ENCODE results near the gene TMEM108. TPM values are rescaled to one million over a fixed set of nuclear protein-coding genes. Genes with fewer than 3 reads are reported as not detected.

The TMEM108 gene
- total and polyA plus RNA-seq, 2 of the 4 experiments (the other 2 are of a cell fraction) = 0.18 to 2.2 TPM

DNA sequence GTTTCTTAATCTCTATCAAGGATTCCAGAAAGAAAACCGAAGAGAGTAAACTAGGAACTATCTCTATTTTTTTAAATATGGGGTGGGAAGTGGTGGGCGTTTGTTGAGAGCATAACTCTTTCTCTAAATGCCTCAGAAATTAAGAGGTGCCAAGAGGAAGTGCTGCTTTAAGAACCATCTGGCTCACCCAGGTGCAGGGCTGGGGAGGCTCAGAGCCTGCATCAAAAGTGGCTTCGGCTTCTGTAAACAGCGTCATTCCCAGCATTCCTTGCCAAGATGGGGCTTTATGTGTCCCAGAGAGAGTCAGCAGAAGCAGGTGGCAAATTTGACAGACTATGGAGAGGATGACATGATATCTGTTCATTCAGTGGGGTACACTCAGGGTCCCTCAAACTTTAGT is 238.4 kb downstream of the TMEM108 start:
- in situ Hi-C loops (cut with MboI; ENCODE audit: low sequenced_read_pairs) = loop anchor here (25.0 kb wide), 1 partner anchor 839 kb away; no protein-coding TSS in a partner anchor
- H3K4me3 ChIP-seq (ENCODE audit: insufficient read depth, low read depth, low read length) = no peak overlapping the region
- intact Hi-C loops (cut with micrococcal nuclease) = loop anchor here (5.0 kb wide), 1 partner anchor 544 kb away; no protein-coding TSS in a partner anchor
- no peak overlapping the region for H3K4ac ChIP-seq (ENCODE audit: low read depth, low read length)
- peaks cover 9% of the 10 kb centered on the region for H3K4me1 ChIP-seq (ENCODE audit: control insufficient read depth, insufficient read depth, low read length)
- H3K27ac ChIP-seq (ENCODE audit: insufficient read depth, low read length) = no peak overlapping the region
- BruUV-seq (replicated peaks) = no TSS peak
- no peaks in the 10 kb centered on the region for H3K36me3 ChIP-seq (ENCODE audit: control insufficient read depth, insufficient read depth, low read length)
- ChIA-PET CTCF (no interaction called here), POLR2A (ENCODE audit: unreplicated experiment) (no interaction called here)
- no peak overlapping the region for H2AFZ ChIP-seq (replicated peaks; ENCODE audit: low read length, poor library complexity)
- H3K14ac ChIP-seq (replicated peaks; ENCODE audit: low read depth, low read length) = no peak overlapping the region
- TF ChIP-seq, protein P1, sequence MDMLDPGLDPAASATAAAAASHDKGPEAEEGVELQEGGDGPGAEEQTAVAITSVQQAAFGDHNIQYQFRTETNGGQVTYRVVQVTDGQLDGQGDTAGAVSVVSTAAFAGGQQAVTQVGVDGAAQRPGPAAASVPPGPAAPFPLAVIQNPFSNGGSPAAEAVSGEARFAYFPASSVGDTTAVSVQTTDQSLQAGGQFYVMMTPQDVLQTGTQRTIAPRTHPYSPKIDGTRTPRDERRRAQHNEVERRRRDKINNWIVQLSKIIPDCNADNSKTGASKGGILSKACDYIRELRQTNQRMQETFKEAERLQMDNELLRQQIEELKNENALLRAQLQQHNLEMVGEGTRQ (IDR thresholded peaks at IDR 0.05; ENCODE audit: low read depth, low read length) = no peak
- TF ChIP-seq BHLHE40 (IDR thresholded peaks at IDR 0.05; ENCODE audit: low read depth, low read length) (no peak), SMC3 (IDR thresholded peaks at IDR 0.05; ENCODE audit: low read depth, low read length) (no peak)
- no peak overlapping the region for H2AK5ac ChIP-seq (ENCODE audit: low read depth, low read length)
- no peak overlapping the region for H2BK5ac ChIP-seq (ENCODE audit: low read depth, low read length, poor library complexity, severe bottlenecking)
- H4K91ac ChIP-seq (ENCODE audit: insufficient read depth, low read depth, low read length) = no peak overlapping the region
- no peak overlapping the region for H4K8ac ChIP-seq (ENCODE audit: low read depth in 2 of 2, low read length in 2 of 2)
- H3K23ac ChIP-seq (ENCODE audit: low read depth, low read length) = no peak overlapping the region
- no peaks in the 10 kb centered on the region for H3K27me3 ChIP-seq (ENCODE audit: control insufficient read depth, insufficient read depth, low read length)
- H3K9me3 ChIP-seq (ENCODE audit: control insufficient read depth, insufficient read depth, low read length) = no peaks in the 10 kb centered on the region
- no peak overlapping the region for H2AK9ac ChIP-seq (replicated peaks; ENCODE audit: low read depth, low read length, poor library complexity)
- dilution Hi-C loops (cut with HindIII; ENCODE audit: low sequenced_read_pairs, unreplicated experiment) = no loop called here
- H3K79me1 ChIP-seq (ENCODE audit: low read depth in 1 of 2, low read length in 2 of 2) = no peaks in the 10 kb centered on the region
- no peak overlapping the region for H3K18ac ChIP-seq (ENCODE audit: low read depth, low read length)
- no peak overlapping the region for H3K56ac ChIP-seq (ENCODE audit: extremely low read depth, insufficient read depth, low read length)
- H3K9me1 ChIP-seq (ENCODE audit: insufficient read depth, low read length) = peaks cover 3% of the 10 kb centered on the region; the same call in 1 of the 2 replicates
- DNase-seq (no peak), ATAC-seq (ENCODE audit: low read depth) (no peak)
- H3K4me2 ChIP-seq (ENCODE audit: low read depth, low read length) = no peak overlapping the region
- H2BK120ac ChIP-seq (ENCODE audit: low read depth, low read length) = no peak overlapping the region
- WGBS, 2 experiments (ENCODE audit: extremely low coverage in 2 of 2, insufficient read length in 1 of 2) = no CpG with 5 or more reads among the region's 4 CpGs
- no peak overlapping the region for H3K9ac ChIP-seq (ENCODE audit: low read depth, low read length)
- H4K20me1 ChIP-seq (ENCODE audit: insufficient read depth, low read length) = no peaks in the 10 kb centered on the region
- H2BK15ac ChIP-seq (ENCODE audit: low read depth, low read length) = no peak overlapping the region
- no peak overlapping the region for H4K5ac ChIP-seq (ENCODE audit: low read depth, low read length)
- no peak overlapping the region for H2BK20ac ChIP-seq (ENCODE audit: low read depth, low read length)
